C4-2B (cell line): Measurements from ENCODE around the gene PI4K2A.

Experiments used
- ZFX ChIP-seq: fragments of 450-650 bp; IDR thresholded peaks from 2 replicates; pipeline ENCODE4 v1.6.1; 2017
- TF ChIP-seq, protein P1 (sequence below): fragments of 450-650 bp; conservative IDR thresholded peaks from 2 replicates; pipeline ENCODE4 v1.5.1; 2017; ENCODE audit warnings: mild to moderate bottlenecking

DNA sequence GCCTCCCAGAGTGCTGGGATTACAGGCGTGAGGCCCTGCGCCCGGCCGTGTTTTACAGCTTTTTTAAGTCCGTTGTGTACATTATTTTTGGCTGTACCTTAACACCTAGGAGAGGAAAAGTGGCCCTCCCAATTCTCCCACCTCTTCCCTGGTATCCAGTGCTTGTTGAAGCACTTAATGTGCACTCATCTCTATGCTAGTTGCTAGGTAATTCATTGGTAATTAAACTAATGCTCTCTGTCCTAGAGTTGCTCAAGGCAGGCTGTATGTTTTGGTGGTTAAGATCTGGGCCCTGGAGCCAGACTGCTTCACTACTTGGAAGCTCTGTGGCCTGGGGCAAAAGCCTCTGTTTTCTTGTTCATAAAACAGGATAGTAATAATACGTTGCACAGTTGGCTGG, 27.0 kb downstream of the PI4K2A start:
- TF ChIP-seq, protein P1, sequence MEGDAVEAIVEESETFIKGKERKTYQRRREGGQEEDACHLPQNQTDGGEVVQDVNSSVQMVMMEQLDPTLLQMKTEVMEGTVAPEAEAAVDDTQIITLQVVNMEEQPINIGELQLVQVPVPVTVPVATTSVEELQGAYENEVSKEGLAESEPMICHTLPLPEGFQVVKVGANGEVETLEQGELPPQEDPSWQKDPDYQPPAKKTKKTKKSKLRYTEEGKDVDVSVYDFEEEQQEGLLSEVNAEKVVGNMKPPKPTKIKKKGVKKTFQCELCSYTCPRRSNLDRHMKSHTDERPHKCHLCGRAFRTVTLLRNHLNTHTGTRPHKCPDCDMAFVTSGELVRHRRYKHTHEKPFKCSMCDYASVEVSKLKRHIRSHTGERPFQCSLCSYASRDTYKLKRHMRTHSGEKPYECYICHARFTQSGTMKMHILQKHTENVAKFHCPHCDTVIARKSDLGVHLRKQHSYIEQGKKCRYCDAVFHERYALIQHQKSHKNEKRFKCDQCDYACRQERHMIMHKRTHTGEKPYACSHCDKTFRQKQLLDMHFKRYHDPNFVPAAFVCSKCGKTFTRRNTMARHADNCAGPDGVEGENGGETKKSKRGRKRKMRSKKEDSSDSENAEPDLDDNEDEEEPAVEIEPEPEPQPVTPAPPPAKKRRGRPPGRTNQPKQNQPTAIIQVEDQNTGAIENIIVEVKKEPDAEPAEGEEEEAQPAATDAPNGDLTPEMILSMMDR, result no peak
- no peak for TF ChIP-seq ZFX
